HG03025 (cell line): ENCODE data around the gene TPGS1.

ENCODE experiments used
- ATAC-seq: cut with Tn5 transposase; IDR thresholded peaks from one replicate; pipeline ENCODE4 v1.9.1; 2021; ENCODE audit warnings: mild to moderate bottlenecking, moderate library complexity; ENCODE audit not compliant: unreplicated experiment, low FRiP score

TPGS1 gene, protein sequence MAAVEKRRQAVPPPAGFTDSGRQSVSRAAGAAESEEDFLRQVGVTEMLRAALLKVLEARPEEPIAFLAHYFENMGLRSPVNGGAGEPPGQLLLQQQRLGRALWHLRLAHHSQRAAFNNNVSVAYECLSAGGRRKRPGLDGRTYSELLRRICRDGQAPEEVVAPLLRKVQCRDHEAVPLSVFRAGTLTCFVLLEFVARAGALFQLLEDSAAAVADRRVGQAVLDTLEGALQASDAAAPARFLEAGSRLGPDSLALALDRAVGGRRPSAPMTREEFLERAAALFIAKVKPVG

DNA sequence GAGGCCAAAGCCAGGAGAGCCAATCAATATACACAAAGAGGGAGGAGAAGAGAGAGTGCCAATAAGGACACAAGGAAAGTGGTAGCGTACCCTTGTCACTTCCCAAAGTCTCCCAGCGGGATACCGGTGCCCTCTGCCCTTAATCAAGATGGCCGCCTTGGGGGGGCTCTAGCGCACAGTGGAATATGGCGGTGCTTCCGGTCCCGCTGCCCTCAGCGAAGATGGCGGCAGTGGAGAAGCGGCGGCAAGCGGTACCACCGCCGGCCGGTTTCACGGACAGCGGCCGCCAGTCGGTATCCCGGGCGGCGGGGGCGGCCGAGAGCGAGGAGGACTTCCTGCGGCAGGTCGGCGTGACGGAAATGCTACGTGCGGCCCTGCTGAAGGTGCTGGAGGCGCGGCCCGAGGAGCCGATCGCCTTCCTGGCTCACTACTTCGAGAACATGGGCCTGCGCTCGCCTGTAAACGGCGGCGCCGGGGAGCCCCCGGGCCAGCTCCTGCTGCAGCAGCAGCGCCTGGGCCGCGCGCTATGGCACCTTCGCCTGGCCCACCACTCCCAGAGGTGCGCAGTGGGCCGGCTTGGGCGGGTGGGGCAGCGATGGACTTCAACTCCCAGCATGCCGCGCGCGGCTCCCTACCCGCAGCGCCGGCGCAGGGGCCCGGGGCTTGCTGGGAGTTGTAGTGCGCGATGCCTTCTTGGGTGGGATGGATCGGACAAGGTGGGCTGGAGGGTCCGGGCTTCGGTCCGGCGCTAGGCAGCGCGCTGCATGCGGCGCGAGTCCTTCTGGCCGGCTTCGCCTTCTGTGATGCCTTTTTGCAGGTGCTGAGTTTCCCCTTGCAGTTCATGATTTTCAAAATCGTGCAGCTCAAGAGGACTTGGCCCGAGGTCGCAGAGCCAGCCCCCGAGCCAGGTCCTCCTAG, at the start of gene TPGS1:
Gene TPGS1, plus strand, starts transcription at position 212 of the 918 bp plus-strand sequence. Its CDS starts 10 bp downstream, at position 222.
- peak; percentile 55 for ATAC-seq

DNA sequence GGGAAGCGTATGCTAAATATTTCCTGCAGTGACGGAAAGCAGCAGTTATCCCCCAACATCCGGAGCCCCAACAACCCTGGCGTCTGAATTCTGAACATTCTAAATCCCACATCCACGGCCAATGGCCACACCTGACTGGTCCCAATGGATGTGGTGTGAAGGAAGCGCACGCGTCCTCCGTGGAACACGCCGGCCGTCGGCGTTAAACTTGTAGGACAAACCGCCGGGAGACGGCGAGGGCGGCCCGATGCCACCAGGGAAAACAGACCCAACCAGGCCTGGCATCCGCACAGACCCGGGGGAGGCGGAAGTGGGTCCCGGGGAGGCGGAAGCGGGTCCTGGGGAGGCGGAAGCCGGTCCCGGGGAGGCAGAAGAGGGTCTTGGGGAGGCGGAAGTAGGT, 49.7 kb upstream of the TPGS1 start:
- no peak for ATAC-seq

DNA sequence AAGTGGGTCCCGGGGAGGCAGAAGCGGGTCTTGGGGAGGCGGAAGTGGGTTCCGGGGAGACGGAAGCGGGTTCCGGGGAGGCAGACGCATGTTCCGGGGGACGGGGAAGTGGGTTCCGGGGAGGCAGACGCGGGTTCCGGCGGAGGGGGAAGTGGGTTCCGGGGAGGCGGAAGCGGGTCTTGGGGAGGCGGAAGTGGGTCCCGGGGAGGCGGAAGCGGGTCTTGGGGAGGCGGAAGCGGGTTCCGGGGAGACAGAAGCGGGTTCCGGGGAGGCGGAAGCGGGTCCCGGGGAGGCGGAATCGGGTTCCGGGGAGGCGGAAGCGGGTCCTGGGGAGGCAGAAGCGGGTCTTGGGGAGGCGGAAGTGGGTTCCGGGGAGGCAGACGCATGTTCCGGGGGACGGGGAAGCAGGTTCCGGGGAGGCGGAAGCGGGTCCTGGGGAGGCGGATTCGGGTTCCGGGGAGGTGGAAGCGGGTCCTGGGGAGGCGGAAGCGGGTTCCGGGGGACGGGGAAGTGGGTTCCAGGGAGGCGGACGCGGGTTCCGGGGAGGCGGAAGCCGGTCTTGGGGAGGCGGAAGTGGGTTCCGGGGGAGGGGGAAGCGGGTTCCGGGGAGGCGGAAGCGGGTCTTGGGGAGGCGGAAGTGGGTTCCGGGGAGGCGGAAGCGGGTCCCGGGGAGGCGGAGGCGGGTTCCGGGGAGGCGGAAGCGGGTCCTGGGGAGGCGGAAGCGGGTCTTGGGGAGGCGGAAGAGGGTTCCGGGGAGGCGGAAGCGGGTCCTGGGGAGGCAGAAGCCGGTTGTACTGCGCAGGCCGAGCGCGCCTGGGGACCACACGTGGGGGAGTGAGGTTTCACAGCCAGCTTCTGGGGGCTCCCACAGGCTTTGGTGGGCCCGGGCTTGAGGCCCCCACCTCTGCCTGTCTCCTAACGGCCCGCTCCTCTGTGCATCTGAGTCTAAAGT, 48.9 kb upstream of the TPGS1 start:
- no peak for ATAC-seq

DNA sequence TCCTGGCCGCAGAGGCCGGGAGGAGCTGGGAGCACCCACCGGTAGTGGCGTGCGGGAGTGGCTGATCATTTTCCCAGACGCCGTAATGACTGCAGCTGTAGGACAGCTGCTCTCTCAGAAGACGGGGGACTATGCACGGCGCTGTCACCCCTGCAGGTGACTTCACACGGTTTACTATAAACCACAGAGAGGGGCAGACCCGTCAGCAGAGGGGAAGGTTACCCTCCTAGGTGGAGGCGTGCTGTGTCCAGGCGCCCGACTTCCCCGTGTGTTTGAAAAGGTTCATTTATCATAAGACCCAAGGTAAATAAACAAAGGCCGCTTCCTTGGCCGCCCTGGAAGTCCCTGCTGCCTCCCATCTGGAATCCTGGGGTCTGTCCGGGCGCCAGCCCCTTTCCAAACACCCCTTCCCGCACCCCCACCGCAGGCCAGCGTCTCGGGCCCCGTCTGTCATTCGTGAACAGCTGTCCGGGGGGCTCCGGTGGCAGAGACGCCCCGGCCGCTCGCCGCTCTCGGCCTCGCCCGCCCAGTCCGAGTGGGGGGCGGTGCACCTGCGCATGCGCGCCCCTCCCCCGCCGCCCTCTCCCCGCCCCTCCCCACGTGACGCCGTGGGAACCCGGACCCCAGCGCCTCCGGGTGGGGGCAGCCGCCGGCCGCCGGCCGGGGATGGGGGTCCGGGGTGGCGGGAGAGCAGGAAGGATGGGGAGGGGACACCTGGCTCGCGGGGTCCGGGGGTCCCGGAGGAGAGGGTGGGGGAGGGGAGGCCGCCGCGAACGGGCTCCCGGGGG, 47.4 kb upstream of the TPGS1 start:
- ATAC-seq, result no peak

DNA sequence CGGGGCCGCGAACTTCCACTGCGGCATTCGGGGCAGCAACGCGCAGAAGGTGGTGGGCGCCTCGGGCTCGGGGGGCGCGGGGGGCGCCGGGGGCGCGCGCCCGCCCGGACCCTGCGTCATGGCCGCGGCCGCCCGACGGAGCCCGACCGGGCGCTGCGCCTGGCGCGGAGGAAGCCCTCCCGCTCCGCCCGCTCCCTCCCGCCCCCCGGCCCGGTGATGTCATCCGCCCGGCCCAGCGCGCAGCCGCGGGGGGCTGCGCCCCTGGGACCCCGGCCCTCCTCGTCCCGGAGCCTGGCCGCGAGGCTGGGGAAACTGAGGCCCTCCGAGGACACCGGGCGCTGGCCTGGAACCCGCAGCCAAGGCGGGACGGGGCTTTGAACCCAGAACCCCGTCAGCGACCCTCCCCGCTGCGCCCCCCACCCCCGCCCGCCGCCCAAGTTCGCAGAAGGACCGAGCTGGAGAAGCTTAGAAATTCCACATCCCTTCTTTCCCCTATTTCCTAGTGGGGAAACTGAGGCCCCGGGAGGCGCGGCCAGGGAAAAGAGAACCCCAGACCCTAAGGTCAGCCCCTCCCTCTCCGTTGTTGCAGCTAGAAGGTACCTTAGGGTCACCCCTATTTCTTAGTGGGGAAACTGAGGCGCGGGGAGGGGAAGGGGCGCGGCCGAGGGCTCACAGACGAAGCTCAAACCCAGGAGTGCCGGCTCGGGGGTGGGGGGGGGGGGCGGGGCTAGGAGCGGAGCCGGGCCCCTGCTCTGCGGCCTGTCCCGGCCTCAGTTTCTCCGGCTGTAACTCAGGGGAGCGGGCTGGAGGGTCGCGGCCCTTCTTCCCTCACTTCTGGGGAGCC, 46.2 kb upstream of the TPGS1 start, which contains the start of gene SHC2:
Gene SHC2, minus strand, starts transcription at position 157 of the 844 bp plus-strand sequence. Its CDS starts 37 bp downstream, at position 120.
- ATAC-seq, result no peak

DNA sequence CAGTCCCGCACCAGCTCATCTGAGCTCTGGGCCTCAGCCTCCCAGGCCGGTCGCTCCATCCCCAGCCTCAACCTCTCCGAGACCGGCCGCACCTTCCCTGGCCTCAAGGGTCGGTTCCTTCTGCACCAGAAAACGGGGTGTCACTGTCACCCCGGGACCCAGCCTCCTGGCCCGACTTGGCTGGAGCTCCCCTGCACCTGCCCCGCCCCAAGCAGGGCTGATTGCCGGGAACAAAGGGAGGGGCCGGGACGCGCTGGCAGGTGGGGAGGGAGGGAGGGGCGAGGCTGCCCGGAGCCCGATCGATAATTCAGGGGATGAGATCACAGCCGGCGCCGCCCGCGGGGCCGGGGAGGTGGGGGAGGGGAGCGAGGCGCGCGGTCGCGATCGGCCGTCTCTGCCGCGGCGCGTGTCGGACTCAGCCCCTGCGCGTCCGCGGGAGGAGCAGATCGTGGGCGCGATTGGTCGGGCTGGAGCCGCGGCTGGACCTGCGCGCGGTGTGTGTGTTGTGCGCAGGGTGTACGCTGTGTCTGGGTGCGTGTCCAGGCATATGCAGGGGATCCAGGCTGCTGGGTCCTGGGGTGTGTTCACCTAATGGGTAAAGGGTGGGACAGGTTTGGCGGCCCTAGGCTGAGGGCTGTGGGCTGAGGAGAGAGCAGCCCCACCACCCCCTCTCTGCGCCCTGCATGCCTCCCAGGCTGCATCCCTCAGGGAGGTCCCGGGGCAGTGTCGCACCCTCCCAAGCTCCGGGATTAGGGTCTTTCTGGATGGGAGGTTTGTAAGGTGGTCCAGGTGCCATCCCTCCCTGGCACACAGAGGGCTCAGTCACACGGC, 45.4 kb upstream of the TPGS1 start:
- no peak for ATAC-seq

DNA sequence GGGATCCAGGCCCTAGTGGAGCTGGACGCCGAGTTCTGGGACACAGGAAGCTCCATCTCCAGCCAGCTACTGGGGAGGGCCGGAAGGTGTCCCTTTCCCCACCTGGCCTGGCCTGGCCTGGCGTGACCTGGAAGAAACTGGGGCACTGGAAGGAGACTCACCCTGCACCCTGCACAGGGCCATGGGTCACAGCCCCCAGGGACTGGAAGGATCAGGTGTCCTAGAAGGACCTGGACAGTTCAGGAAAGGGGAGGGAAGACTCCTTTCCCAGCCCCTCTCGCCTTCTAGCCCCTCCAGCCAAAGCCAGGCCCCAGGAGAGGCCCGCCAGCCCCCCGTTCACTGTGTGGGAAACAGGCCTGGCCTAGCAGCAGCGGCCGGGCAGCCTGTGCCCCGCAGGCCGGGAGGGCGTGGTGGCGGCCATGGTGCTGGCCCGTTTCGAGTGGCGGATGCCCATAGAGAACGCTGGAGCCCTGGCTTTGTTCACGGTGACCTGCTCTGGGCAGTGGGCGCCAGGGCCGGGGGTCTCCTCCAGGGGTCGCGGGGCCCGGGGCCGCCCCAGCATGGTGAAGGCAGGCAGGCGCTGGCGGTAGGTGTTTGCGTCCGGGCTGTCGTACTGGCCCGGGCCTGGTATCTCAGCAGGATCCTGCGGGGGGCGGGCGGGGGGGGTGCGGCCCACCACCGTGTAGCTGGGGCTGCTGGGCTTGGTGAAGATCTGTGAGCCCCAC, 43.7 kb upstream of the TPGS1 start:
- no peak for ATAC-seq

DNA sequence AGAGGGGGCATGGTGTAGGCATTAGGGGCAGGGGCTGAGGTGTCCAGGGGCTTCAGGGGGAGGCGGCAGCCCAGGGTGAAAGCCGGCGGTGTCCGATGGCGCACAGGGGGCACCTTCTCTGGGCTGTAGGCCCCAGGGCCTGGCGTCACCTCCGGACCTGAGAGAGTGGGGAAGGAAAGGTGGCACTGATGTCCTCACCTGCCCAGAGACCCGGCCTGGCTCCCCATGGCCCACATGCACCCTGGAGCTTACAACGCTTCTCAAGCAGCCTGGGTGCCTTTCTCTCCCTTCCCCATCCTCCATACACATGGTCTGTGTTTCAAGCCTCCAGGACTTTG, 43.1 kb upstream of the TPGS1 start:
- ATAC-seq, result no peak

DNA sequence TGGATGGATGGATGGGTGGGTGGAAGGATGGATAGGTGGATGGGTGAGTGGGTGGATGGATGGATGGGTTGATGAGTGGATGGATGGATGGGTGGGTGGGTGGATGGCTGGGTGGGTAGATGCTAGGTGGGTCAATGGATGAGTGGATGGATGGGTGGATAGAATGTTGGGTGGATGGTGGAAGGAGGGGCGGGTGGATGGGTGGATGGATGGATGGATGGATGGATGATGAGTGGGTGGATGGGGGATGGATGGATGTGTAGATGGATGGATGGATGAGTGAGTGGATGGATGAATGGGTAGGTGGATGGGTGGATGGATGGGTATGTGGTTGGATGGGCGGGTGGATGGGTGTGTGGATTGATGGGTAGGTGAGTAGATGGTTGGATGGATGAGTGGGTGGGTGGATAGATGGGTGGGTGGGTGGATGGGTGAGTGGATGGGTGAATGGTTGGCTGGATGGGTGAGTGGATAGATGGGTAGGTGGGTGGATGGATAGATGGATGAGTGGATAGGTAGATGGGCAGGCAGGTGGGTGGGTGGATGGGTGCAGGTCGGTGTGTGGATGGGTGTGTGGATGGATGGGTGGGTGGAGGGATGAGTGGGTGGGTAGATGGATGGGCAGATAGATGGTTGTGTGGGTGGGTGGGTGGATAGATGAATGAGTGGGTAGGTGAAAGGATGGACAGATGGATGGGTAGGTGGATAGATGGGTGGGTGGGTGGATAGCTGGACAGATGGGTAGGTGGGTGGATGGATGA, 42.1 kb upstream of the TPGS1 start:
- no peak for ATAC-seq

DNA sequence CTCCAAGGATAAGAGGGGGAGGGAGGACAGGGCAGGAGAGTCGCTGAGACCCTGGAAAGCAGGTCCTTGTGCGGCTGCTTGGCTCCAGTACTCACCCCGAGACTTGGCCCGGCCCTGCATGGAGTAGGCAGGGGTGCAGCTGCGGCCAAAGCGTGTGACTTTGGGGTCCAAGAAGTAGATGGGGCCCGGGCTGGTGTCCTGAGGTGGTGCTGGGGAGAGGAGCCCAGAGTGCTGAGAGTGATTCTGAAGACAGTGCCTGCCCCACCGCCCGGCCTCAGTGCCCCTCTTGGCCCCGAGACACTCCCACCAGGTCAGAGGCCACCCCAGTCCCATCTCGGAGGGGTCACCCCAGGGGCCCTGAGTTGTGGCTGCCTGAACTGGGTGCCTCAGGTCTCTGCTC, 39.7 kb upstream of the TPGS1 start:
- no peak for ATAC-seq

DNA sequence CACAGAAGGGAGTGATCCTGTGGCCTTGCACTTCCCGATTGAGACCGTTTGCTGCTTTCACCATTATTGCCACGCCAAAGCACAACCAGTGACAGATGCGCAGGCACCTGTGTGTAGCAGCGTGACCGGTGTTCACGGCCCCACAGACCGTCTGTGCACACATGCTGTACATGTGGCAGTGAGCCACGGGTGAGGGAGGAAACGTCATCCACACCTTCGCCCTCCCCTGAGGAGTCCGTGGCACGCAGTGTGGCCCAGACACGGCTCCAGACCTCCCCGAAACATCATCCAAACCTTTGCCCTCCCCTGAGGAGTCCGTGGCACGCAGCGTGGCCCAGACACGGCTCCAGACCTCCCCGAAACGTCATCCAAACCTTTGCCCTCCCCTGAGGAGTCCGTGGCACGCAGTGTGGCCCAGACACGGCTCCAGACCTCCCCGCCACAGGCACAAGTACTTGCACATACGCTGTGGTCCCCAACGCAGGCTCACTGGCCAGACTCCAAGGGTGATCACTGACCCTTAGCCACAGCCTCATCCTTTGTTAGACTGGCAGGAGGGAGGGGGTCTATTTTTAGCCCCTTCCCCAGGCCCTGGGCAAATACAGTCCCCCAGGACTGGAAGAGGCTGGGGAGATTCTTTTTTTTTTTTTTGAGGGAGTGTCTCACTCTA, 38.6 kb upstream of the TPGS1 start:
- ATAC-seq, result no peak

DNA sequence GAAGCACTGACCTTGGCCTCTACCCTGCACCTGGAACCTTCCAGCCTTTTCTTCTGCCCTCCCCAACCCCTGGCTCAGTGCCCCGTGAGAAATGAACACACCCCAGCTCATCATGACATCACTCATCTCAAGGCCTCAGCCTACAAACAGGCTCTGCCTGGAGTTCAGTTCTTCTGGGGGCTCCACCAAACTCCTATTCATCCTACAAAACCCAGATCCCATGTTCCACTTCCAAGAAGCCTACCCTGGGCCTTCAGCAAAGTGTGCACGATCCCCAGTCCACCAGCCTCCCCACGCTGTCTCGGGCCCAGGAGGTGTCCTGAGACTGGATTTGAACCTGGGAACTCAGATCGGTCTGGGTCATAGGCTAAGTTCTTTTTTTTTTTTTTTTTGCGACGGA, 37.5 kb upstream of the TPGS1 start:
- no peak for ATAC-seq

DNA sequence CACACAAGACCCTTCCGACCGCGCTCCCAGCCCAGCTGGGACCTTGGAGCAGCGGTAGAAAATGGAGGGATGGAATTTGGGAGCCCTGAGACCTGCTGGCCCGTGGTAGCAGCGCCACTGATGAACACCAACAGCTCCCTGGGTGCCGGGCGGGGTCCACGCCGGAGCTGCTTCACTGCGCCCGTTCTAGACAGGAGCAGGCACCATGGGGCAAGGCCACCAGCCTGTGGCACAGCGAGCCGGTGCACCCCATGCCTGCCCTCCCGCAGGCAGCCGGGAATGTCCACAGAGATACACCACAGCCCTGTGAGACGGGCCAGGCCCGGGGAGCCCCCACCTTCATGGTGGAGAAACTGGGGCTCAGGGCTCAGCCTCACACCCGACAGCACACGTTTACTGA, 36.6 kb upstream of the TPGS1 start:
- ATAC-seq, result no peak

DNA sequence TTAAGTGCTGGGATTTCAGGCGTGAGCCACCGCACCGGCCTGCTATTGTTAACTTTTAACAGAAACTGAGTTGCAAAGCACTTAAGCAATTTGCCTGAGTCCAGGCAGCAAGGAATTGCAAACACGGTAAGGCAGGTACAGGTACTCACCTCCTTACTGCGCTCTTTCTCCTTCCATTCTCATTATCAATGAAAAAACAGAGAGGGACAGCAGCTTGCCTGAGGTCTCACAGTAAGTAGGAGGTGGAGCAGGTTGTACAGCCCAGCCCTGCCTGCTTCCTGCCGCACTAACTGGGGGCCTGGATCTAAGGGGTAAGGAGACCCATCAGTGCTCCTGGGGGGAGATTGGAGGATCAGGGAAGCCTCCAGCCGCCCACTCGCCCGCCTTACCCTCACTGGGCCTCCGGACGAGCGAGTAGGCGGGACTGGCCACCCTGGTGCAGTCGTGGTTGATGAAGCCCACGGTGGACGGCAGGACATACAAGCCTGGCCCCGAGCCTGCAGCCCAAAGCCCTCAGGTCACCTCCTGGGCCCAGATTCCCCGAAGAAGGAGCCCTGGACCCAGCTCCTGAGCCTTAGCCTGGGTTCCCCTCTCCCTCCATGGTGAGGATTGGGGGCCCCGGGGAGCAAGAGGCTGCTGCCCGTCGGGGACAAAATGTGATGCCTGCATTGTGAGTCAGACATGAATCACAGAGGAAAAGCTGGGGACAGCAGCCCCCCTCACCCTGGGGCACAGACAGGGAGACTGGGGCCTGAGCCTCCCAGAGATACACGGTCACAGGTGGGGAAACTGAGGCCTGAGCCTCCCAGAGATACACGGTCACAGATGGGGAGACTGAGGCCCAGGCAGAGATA, 35.1 kb upstream of the TPGS1 start:
- no peak for ATAC-seq
